Tibial artery (tissue), 4 donors: ENCODE results near the gene SMIM38.

Experiments used
- DNase-seq, 2 donors: peaks; one replicate each; pipeline ENCODE4 v3.0.0-alpha.2; 2019
- H3K27ac ChIP-seq, 2 donors: fragments of 200-600 bp; sonication (generic) in 1 of 2; 1 replicate in 1 of 2; 2 replicates in 1 of 2; pipeline ENCODE4 v1.5.1; 2018 to 2019; ENCODE audit warnings: mild to moderate bottlenecking in 1 of 2
- H3K27me3 ChIP-seq, 2 donors: fragments of 200-600 bp; sonication (generic) in 1 of 2; one replicate each; pipeline versions ENCODE4 v1.5.1 to v1.6.0; 2016 to 2019
- H3K36me3 ChIP-seq, 3 donors: fragments of 200-600 bp; sonication (generic) in 2 of 3; one replicate each; pipeline ENCODE4 v1.5.1; 2016 to 2019; ENCODE audit warnings: mild to moderate bottlenecking in 2 of 3
- H3K4me1 ChIP-seq, 4 donors: fragments of 200-600 bp; sonication (generic) in 2 of 4; 1 replicate in 3 of 4; 2 replicates in 1 of 4; pipeline ENCODE4 v1.5.1; 2016 to 2019
- H3K4me3 ChIP-seq, 2 donors: fragments of 200-600 bp; sonication (generic) in 1 of 2; 1 replicate in 1 of 2; 2 replicates in 1 of 2; pipeline ENCODE4 v1.5.1; 2018 to 2019; ENCODE audit warnings: mild to moderate bottlenecking in 2 of 2
- H3K9me3 ChIP-seq, 3 donors: fragments of 200-600 bp; sonication (generic) in 1 of 3; one replicate each; pipeline ENCODE4 v1.5.1; 2016 to 2019
- CTCF ChIP-seq, 2 experiments: fragments of 200-600 bp in 1 of 2; fragments of 450-650 bp in 1 of 2; IDR thresholded peaks; one replicate each; pipeline ENCODE4 v1.5.1; 2017 to 2019; ENCODE audit warnings: antibody characterized with exemption in 2 of 2, mild to moderate bottlenecking in 1 of 2, moderate library complexity in 1 of 2
- intact Hi-C: fragments of 100-400 bp; cut with DNase I; formaldehyde crosslinking; loops from one replicate; pipeline ENCODE4 v1.15.0; 2023; ENCODE audit warnings: low total_unique reads

The SMIM38 gene

DNA sequence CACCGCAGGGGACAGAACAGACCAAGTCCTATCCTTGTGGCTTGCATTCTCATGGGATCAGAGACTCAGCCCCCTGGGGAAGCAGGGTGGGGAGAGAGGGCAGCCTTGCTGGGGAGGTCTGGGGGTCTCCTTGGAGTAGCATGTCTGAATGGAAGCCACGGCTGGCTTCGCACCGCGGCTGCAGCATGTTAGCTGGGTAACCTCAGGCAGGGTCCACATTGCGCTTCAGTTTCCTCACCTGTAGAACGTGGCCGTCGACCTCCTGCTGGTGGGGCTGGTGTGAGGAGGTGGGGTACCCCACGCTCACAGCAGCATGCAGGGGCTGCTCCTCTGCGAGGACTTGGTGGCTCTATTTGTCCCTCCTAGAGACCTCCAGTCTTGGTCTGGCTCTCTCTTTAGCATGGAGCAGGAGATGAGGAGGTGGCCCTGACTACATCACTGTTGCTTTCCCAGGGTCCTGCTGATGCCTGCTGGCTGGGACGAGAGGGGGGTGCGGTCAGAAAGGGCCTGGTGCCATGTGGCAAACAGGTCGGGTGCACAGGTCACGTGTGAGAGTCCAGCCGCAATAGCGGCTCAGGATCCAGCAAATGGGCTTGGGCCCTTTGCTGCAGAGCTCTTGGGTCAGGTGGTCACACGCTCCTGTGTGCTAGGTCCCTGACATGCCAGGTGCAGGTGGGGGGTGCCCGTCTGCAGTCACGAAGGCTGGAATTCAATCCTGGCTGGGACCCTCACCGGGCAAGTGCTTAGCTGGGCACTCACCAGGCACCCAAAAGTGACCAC lies 35.4 kb upstream of the SMIM38 start:
- intact Hi-C loops: no loop called here
- Histone ChIP-seq H3K9me3 (no peaks in the 10 kb centered on the region), H3K36me3 (no peaks in the 10 kb centered on the region), H3K27me3 (no peaks in the 10 kb centered on the region), H3K4me3 (no peak overlapping the region), H3K4me1 (peaks cover 0 to 38% (median 28%) of the 10 kb centered on the region in 4 donors), H3K27ac (no peak overlapping the region)
- no peak for DNase-seq
- TF ChIP-seq CTCF (IDR thresholded peaks at IDR 0.05): no peak

- Histone ChIP-seq H3K9me3 (no peaks in the 10 kb centered on the region), H3K4me3 (no peak overlapping the region), H3K27ac (no peak overlapping the region), H3K36me3 (no peaks in the 10 kb centered on the region), H3K4me1 (peaks cover 0 to 30% (median 22%) of the 10 kb centered on the region in 4 donors), H3K27me3 (no peaks in the 10 kb centered on the region)
- intact Hi-C loops: no loop called here
- no peak for DNase-seq
- no peak for TF ChIP-seq CTCF (IDR thresholded peaks at IDR 0.05)
Measured at GRCh38 chr11:69121021-69121420, 34.7 kb upstream of the SMIM38 start.

DNA sequence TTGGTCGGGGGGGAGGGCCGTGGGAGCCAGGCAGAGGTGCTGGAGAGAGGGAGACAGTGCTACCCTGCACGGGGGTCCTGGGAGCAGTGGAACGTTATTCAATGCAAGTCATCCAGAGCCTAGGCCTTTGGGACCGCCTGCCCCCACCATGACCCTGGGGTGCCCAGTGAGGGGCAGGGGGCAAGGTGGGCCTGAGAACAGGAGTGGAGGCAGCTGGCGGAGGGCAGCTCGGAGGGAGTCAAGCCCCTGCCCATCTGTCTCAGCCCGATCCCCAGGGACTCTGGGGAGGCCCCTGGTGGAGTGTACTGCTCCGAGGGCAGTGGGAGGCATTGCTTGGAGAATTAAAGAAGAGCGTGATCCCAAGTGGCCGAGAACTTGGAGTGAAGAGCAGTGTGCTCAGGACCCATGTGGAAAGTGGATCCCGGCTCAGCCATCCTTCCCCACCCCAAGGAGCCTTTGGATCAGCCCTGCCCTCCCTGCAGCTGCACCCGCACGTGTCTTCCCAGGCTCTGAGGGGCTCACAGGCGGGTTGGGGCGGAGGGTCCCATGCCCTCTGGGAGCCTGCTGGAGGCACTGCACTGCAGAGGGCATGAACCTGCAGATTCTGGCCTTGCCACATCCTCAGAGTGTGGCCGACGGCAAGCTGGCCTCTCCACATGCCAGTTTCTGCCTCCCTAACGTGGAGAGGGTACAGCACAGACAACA lies 34.0 kb upstream of the SMIM38 start:
- no peaks in the 10 kb centered on the region for H3K27me3 ChIP-seq
- no peaks in the 10 kb centered on the region for H3K36me3 ChIP-seq
- H3K27ac ChIP-seq: peak overlapping the region; percentile 18 to 45
- H3K4me3 ChIP-seq: no peak overlapping the region
- peaks cover 0 to 32% (median 25%) of the 10 kb centered on the region in 4 donors for H3K4me1 ChIP-seq
- DNase-seq: no peak
- H3K9me3 ChIP-seq: no peaks in the 10 kb centered on the region
- intact Hi-C loops: no loop called here
- TF ChIP-seq CTCF (IDR thresholded peaks at IDR 0.05): no peak

DNA sequence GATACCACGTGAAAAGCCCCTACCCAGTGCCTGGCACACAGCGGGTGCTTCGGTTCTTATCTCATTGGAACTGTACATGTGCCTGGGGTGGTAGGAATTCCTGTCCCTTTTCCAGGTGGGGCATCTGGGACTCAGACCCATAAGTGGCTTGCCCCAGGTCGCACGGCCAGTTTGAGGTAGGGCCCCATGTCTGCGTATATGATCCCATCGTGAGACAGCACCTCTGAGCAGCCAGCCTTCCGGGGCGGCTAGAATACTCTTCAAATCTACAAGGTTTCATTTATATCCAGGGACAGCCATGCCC lies 33.5 kb upstream of the SMIM38 start:
- DNase-seq: no peak
- Histone ChIP-seq H3K27me3 (no peaks in the 10 kb centered on the region), H3K4me3 (no peak overlapping the region), H3K4me1 (peaks cover 0 to 37% (median 30%) of the 10 kb centered on the region in 4 donors), H3K9me3 (no peaks in the 10 kb centered on the region), H3K27ac (peak overlapping the region; percentile 18 to 45), H3K36me3 (no peaks in the 10 kb centered on the region)
- intact Hi-C loops: no loop called here
- no peak for TF ChIP-seq CTCF (IDR thresholded peaks at IDR 0.05)

- H3K9me3 ChIP-seq: peaks cover 0 to 1% (median 0%) of the 10 kb centered on the region in 3 donors
- H3K27ac ChIP-seq: peak overlapping the region; percentile 18 to 45
- H3K4me1 ChIP-seq: peaks cover 0 to 40% (median 30%) of the 10 kb centered on the region in 4 donors
- no peaks in the 10 kb centered on the region for H3K36me3 ChIP-seq
- DNase-seq: peak; percentile 32 to 82
- no peaks in the 10 kb centered on the region for H3K27me3 ChIP-seq
- intact Hi-C loops: no loop called here
- H3K4me3 ChIP-seq: no peak overlapping the region
- TF ChIP-seq CTCF (IDR thresholded peaks at IDR 0.05): no peak
Measured at GRCh38 chr11:69122630-69123431, 32.9 kb upstream of the SMIM38 start.
